ENCODE results near the gene AFAP1.

The AFAP1 gene

GRCh38 chr4:7815562-7815961 is 124.1 kb downstream of the AFAP1 start:
- no peak for TF ChIP-seq CEBPB (IDR thresholded peaks at IDR 0.05)
- TF ChIP-seq MAX (IDR thresholded peaks at IDR 0.05): no peak
- no peak for TF ChIP-seq EP300 (IDR thresholded peaks at IDR 0.05; ENCODE audit: borderline replicate concordance)
- no peak for TF ChIP-seq NFIC (IDR thresholded peaks at IDR 0.05)
- no peak for TF ChIP-seq CREB1 (IDR thresholded peaks at IDR 0.05; ENCODE audit: low read depth)
- TF ChIP-seq REST (IDR thresholded peaks at IDR 0.05; ENCODE audit: low read depth): no peak
- no peak for TF ChIP-seq EGR1 (IDR thresholded peaks at IDR 0.05)
- no peak for TF ChIP-seq YY1 (IDR thresholded peaks at IDR 0.05; ENCODE audit: low read depth)
- no peak for TF ChIP-seq ZBTB7A (IDR thresholded peaks at IDR 0.05; ENCODE audit: low read depth)
- no peak for TF ChIP-seq TCF12 (IDR thresholded peaks at IDR 0.05; ENCODE audit: low read depth)
- TF ChIP-seq RAD21 (IDR thresholded peaks at IDR 0.05; ENCODE audit: low read depth): no peak
- TF ChIP-seq FOXM1 (IDR thresholded peaks at IDR 0.05; ENCODE audit: borderline replicate concordance, low read depth): no peak
- TF ChIP-seq USF1 (IDR thresholded peaks at IDR 0.05): no peak
- no peak for TF ChIP-seq TEAD4 (IDR thresholded peaks at IDR 0.05)
- TF ChIP-seq TAF1 (IDR thresholded peaks at IDR 0.05; ENCODE audit: low read depth): no peak

- TF ChIP-seq RAD21 (IDR thresholded peaks at IDR 0.05; ENCODE audit: low read depth) (no peak), EP300 (IDR thresholded peaks at IDR 0.05; ENCODE audit: borderline replicate concordance) (no peak), TAF1 (IDR thresholded peaks at IDR 0.05; ENCODE audit: low read depth) (no peak), YY1 (IDR thresholded peaks at IDR 0.05; ENCODE audit: low read depth) (no peak), REST (IDR thresholded peaks at IDR 0.05; ENCODE audit: low read depth) (no peak), FOXM1 (IDR thresholded peaks at IDR 0.05; ENCODE audit: borderline replicate concordance, low read depth) (no peak), ZBTB7A (IDR thresholded peaks at IDR 0.05; ENCODE audit: low read depth) (no peak), TEAD4 (IDR thresholded peaks at IDR 0.05) (no peak), MAX (IDR thresholded peaks at IDR 0.05) (no peak), CEBPB (IDR thresholded peaks at IDR 0.05) (no peak)
Measured at GRCh38 chr4:7814451-7814850, 125.2 kb downstream of the AFAP1 start.

GRCh38 chr4:7813674-7814073 is 126.0 kb downstream of the AFAP1 start:
- no peak for TF ChIP-seq RAD21 (IDR thresholded peaks at IDR 0.05; ENCODE audit: low read depth)
- TF ChIP-seq REST (IDR thresholded peaks at IDR 0.05; ENCODE audit: low read depth): no peak
- TF ChIP-seq EP300 (IDR thresholded peaks at IDR 0.05; ENCODE audit: borderline replicate concordance): no peak
- no peak for TF ChIP-seq USF1 (IDR thresholded peaks at IDR 0.05)

- TF ChIP-seq YY1 (IDR thresholded peaks at IDR 0.05; ENCODE audit: low read depth): no peak
- TF ChIP-seq FOXM1 (IDR thresholded peaks at IDR 0.05; ENCODE audit: borderline replicate concordance, low read depth): no peak
- TF ChIP-seq REST (IDR thresholded peaks at IDR 0.05; ENCODE audit: low read depth): no peak
- no peak for TF ChIP-seq USF1 (IDR thresholded peaks at IDR 0.05)
- no peak for TF ChIP-seq CEBPB (IDR thresholded peaks at IDR 0.05)
Measured at GRCh38 chr4:7812921-7813320, 126.7 kb downstream of the AFAP1 start.
